GM12878 (cell line): ENCODE measurements around the gene ARL3.

ENCODE experiments used
- BHLHE40 ChIP-seq, 2 experiments: fragments of 450-650 bp in 1 of 2; IDR thresholded peaks; 2 replicates each; pipeline ENCODE4 v1.6.1; 2011 to 2017; ENCODE audit warnings: low read depth in 2 of 2, borderline replicate concordance in 1 of 2, improper control_type of control experiment in 1 of 2, low read length in 1 of 2, mild to moderate bottlenecking in 1 of 2
- EZH2 ChIP-seq: IDR thresholded peaks from 2 replicates; pipeline ENCODE4 v1.6.1; 2012; ENCODE audit warnings: low read depth, mild to moderate bottlenecking, control low read depth, inconsistent platforms, low read length, borderline replicate concordance; ENCODE audit not compliant: control insufficient read depth
- GABPA ChIP-seq: IDR thresholded peaks from 2 replicates; pipeline ENCODE4 v1.6.1; 2014; ENCODE audit warnings: antibody characterized with exemption, low read depth, mild to moderate bottlenecking, inconsistent platforms
- HDAC6 ChIP-seq: fragments of 200-600 bp; sonication (generic); IDR thresholded peaks from one replicate; pipeline ENCODE4 v1.8.0; 2017; ENCODE audit warnings: antibody characterized with exemption; ENCODE audit not compliant: unreplicated experiment
- POLR2A ChIP-seq: IDR thresholded peaks from 2 replicates; pipeline ENCODE4 v1.6.1; 2011; ENCODE audit warnings: low read depth, mild to moderate bottlenecking, low read length
- RAD21 ChIP-seq: IDR thresholded peaks from 2 replicates; pipeline ENCODE4 v1.6.1; 2011; ENCODE audit warnings: mild to moderate bottlenecking, low read depth, low read length, moderate library complexity; ENCODE audit not compliant: insufficient read depth
- RFX5 ChIP-seq: IDR thresholded peaks from 2 replicates; pipeline ENCODE4 v1.6.1; 2011; ENCODE audit warnings: low read depth, low read length, improper control_type of control experiment
- RUNX3 ChIP-seq: IDR thresholded peaks from 2 replicates; pipeline ENCODE4 v1.6.1; 2012; ENCODE audit warnings: low read length, inconsistent platforms
- TF ChIP-seq, protein P1 (sequence below), 3 experiments: IDR thresholded peaks in 2 of 3; conservative IDR thresholded peaks in 1 of 3; 2 replicates each; pipeline ENCODE4 v1.5.1; 2011; ENCODE audit warnings: low read depth in 3 of 3, low read length in 3 of 3, mild to moderate bottlenecking in 3 of 3, control low read depth in 2 of 3, moderate library complexity in 2 of 3, inconsistent platforms in 1 of 3, mixed read lengths in 1 of 3; ENCODE audit not compliant: control insufficient read depth in 2 of 3, insufficient read depth in 1 of 3; ENCODE audit errors: extremely low read depth in 1 of 3
- TF ChIP-seq, protein P2 (sequence below): fragments of 450-650 bp; IDR thresholded peaks from 2 replicates; pipeline ENCODE4 v1.6.1; 2017; ENCODE audit warnings: mild to moderate bottlenecking, moderate library complexity
- TF ChIP-seq, protein P3 (sequence below): fragments of 450-650 bp; IDR thresholded peaks from 2 replicates; pipeline ENCODE4 v1.6.1; 2017; ENCODE audit warnings: antibody characterized with exemption, mild to moderate bottlenecking, moderate library complexity
- TF ChIP-seq, protein P4 (sequence below): fragments of 450-650 bp; IDR thresholded peaks from 2 replicates; pipeline ENCODE4 v1.6.1; 2018; ENCODE audit warnings: borderline replicate concordance, mild to moderate bottlenecking; ENCODE audit not compliant: partially characterized antibody

DNA sequence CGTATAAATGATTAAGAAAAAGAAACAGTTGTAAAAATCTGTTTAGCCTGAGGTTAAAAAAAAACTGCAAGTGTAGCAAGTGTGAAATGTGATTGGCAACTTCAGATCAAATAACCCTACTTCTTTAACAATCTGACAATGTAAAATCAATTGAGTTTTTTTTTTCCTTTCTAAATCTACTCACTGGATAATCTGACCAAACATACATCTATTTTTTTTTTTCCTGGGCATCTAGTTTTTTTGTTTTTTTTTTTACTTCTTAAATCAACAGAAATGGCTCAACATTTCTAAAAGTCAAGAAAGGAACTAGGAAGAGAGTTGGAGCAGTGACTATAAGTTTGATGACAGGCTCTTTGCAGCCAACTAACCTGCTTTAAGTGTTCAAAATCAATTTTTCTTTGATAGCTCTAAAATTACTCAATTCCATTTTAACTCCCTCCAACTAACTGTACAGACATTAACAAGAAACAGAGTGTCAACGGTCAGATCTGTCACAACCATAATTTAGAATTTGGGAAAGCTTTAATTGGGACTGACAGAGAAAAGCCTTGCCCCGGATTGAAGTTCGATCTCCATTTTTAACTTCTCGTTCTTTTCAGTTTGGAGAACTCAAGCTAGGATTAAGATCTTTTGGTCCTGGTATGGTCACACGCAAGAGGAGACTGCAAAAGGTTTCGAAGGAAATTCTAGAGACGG, 1.2 kb downstream of the ARL3 start:
- TF ChIP-seq RAD21 (no peak), HDAC6 (no peak), POLR2A (no peak), GABPA (no peak), EZH2 (no peak), BHLHE40 (IDR thresholded peaks at IDR 0.05; ENCODE audit: borderline replicate concordance in 1 of 2, low read depth in 2 of 2, low read length in 1 of 2) (no peak), RFX5 (no peak), RUNX3 (no peak)
- TF ChIP-seq, protein P1, sequence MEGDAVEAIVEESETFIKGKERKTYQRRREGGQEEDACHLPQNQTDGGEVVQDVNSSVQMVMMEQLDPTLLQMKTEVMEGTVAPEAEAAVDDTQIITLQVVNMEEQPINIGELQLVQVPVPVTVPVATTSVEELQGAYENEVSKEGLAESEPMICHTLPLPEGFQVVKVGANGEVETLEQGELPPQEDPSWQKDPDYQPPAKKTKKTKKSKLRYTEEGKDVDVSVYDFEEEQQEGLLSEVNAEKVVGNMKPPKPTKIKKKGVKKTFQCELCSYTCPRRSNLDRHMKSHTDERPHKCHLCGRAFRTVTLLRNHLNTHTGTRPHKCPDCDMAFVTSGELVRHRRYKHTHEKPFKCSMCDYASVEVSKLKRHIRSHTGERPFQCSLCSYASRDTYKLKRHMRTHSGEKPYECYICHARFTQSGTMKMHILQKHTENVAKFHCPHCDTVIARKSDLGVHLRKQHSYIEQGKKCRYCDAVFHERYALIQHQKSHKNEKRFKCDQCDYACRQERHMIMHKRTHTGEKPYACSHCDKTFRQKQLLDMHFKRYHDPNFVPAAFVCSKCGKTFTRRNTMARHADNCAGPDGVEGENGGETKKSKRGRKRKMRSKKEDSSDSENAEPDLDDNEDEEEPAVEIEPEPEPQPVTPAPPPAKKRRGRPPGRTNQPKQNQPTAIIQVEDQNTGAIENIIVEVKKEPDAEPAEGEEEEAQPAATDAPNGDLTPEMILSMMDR (IDR thresholded peaks at IDR 0.05 in 2 of 3, conservative IDR thresholded peaks at IDR 0.05 in 1 of 3; ENCODE audit: control insufficient read depth in 2 of 3, extremely low read depth in 1 of 3, insufficient read depth in 1 of 3, low read depth in 3 of 3, low read length in 3 of 3) = no peak
- TF ChIP-seq, protein P2, sequence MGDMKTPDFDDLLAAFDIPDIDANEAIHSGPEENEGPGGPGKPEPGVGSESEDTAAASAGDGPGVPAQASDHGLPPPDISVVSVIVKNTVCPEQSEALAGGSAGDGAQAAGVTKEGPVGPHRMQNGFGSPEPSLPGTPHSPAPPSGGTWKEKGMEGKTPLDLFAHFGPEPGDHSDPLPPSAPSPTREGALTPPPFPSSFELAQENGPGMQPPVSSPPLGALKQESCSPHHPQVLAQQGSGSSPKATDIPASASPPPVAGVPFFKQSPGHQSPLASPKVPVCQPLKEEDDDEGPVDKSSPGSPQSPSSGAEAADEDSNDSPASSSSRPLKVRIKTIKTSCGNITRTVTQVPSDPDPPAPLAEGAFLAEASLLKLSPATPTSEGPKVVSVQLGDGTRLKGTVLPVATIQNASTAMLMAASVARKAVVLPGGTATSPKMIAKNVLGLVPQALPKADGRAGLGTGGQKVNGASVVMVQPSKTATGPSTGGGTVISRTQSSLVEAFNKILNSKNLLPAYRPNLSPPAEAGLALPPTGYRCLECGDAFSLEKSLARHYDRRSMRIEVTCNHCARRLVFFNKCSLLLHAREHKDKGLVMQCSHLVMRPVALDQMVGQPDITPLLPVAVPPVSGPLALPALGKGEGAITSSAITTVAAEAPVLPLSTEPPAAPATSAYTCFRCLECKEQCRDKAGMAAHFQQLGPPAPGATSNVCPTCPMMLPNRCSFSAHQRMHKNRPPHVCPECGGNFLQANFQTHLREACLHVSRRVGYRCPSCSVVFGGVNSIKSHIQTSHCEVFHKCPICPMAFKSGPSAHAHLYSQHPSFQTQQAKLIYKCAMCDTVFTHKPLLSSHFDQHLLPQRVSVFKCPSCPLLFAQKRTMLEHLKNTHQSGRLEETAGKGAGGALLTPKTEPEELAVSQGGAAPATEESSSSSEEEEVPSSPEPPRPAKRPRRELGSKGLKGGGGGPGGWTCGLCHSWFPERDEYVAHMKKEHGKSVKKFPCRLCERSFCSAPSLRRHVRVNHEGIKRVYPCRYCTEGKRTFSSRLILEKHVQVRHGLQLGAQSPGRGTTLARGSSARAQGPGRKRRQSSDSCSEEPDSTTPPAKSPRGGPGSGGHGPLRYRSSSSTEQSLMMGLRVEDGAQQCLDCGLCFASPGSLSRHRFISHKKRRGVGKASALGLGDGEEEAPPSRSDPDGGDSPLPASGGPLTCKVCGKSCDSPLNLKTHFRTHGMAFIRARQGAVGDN = no peak
- TF ChIP-seq, protein P3, sequence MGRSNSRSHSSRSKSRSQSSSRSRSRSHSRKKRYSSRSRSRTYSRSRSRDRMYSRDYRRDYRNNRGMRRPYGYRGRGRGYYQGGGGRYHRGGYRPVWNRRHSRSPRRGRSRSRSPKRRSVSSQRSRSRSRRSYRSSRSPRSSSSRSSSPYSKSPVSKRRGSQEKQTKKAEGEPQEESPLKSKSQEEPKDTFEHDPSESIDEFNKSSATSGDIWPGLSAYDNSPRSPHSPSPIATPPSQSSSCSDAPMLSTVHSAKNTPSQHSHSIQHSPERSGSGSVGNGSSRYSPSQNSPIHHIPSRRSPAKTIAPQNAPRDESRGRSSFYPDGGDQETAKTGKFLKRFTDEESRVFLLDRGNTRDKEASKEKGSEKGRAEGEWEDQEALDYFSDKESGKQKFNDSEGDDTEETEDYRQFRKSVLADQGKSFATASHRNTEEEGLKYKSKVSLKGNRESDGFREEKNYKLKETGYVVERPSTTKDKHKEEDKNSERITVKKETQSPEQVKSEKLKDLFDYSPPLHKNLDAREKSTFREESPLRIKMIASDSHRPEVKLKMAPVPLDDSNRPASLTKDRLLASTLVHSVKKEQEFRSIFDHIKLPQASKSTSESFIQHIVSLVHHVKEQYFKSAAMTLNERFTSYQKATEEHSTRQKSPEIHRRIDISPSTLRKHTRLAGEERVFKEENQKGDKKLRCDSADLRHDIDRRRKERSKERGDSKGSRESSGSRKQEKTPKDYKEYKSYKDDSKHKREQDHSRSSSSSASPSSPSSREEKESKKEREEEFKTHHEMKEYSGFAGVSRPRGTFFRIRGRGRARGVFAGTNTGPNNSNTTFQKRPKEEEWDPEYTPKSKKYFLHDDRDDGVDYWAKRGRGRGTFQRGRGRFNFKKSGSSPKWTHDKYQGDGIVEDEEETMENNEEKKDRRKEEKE = no peak
- TF ChIP-seq, protein P4, sequence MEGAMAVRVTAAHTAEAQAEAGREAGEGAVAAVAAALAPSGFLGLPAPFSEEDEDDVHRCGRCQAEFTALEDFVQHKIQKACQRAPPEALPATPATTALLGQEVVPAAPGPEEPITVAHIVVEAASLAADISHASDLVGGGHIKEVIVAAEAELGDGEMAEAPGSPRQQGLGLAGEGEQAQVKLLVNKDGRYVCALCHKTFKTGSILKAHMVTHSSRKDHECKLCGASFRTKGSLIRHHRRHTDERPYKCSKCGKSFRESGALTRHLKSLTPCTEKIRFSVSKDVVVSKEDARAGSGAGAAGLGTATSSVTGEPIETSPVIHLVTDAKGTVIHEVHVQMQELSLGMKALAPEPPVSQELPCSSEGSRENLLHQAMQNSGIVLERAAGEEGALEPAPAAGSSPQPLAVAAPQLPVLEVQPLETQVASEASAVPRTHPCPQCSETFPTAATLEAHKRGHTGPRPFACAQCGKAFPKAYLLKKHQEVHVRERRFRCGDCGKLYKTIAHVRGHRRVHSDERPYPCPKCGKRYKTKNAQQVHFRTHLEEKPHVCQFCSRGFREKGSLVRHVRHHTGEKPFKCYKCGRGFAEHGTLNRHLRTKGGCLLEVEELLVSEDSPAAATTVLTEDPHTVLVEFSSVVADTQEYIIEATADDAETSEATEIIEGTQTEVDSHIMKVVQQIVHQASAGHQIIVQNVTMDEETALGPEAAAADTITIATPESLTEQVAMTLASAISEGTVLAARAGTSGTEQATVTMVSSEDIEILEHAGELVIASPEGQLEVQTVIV = no peak
